ENCODE data around the gene NPIPB12. TPM values are rescaled to one million over a fixed set of nuclear protein-coding genes. Genes with fewer than 3 reads are reported as not detected.
"Not testable (repeated sequence)": the region's sequence is repeated elsewhere in the genome, so short reads cannot be mapped to it uniquely, and the experiment has no call there.

Gene NPIPB12
- polyA plus RNA-seq (2013, experiment 1 of 2): 25.5 TPM
- 26.9 TPM for polyA plus RNA-seq (2013, experiment 2 of 2)

DNA sequence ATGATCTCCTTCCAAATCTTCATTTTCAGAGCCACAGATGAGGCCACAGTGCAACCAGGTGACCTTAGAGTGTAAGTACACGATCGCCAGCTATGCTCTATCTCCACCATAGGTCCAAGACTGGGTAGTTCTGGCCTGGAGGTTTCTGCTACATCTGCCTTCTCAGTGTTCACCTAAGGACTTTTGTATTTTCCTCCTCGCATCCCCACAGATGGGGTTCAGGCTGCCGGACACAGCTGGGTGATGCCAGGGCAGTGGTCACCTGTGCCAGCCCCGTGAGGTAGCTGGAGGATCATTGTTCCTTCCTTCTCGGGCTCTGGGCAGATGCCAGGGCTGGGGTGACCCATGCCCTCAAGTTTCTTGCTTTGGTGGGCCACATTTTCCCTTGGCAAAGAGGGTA, at the start of gene NPIPB12:
Gene NPIPB12, minus strand, starts transcription at position 101 of the 400 bp plus-strand sequence.
- not testable (repeated sequence) for H2AK5ac ChIP-seq (ENCODE audit: low read depth, low read length); DNase-seq (ENCODE audit: low spot score); H3K14ac ChIP-seq (ENCODE audit: low read length); H3K27me3 ChIP-seq (ENCODE audit: control insufficient read depth in 3 of 3, insufficient read depth in 3 of 3, low read depth in 1 of 3, low read length in 3 of 3); H3K4ac ChIP-seq (ENCODE audit: low read length); H3K9ac ChIP-seq (ENCODE audit: low read depth, low read length, poor library complexity); H3K4me1 ChIP-seq (ENCODE audit: control insufficient read depth in 2 of 2, insufficient read depth in 1 of 2, low read depth in 1 of 2, low read length in 2 of 2); H3K27ac ChIP-seq (replicated peaks; ENCODE audit: low read length); H4K8ac ChIP-seq (ENCODE audit: low read depth, low read length); H2BK12ac ChIP-seq (ENCODE audit: low read length); H2AFZ ChIP-seq (ENCODE audit: low read length); H3K4me2 ChIP-seq (ENCODE audit: insufficient read depth, low read length, poor library complexity, severe bottlenecking); H2BK120ac ChIP-seq (ENCODE audit: low read depth, low read length); H3K4me3 ChIP-seq (ENCODE audit: low read length in 2 of 2); H3K23ac ChIP-seq (ENCODE audit: low read depth, low read length, poor library complexity); H3K18ac ChIP-seq (ENCODE audit: low read length); H4K91ac ChIP-seq (ENCODE audit: low read depth, low read length, poor library complexity); H3K79me1 ChIP-seq (ENCODE audit: low read depth, low read length); H3K9me3 ChIP-seq (replicated peaks in 1 of 2; ENCODE audit: control insufficient read depth in 2 of 2, insufficient read depth in 1 of 2, low read depth in 1 of 2, low read length in 2 of 2); H2BK15ac ChIP-seq (ENCODE audit: low read length); H2BK5ac ChIP-seq (ENCODE audit: low read length); H3K36me3 ChIP-seq (replicated peaks in 1 of 2; ENCODE audit: control insufficient read depth in 2 of 2, insufficient read depth in 2 of 2, low read length in 2 of 2)
- WGBS, 2 donors (ENCODE audit: extremely low coverage in 2 of 2, insufficient read length in 2 of 2, insufficient replicate concordance in 1 of 2): no CpG with 5 or more reads among the region's 6 CpGs

DNA sequence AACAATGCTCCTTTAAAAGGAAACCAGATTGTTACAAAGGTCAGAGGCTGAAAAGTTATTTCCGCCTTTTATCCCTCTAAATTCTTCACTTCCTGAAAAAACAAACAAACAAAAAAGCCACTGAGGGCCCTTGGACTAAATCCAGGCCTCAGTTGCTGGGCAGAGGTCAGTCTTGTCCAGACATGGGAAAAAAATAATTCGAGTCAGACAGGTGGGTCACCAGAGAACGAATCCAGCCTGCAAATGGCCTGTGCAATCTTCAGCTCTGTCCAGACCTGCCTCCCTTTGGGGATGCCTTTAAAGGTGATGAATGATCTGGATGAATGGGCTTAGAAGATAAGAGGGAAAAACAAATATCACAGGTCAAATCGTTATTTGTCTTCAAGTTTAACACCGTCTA, 15.3 kb upstream of the NPIPB12 start:
- H3K4me2 ChIP-seq (ENCODE audit: insufficient read depth, low read length, poor library complexity, severe bottlenecking); H3K9ac ChIP-seq (ENCODE audit: low read depth, low read length, poor library complexity); H2BK15ac ChIP-seq (ENCODE audit: low read length); H3K27me3 ChIP-seq (ENCODE audit: control insufficient read depth in 3 of 3, insufficient read depth in 3 of 3, low read depth in 1 of 3, low read length in 3 of 3); H2AK5ac ChIP-seq (ENCODE audit: low read depth, low read length); H3K4me1 ChIP-seq (ENCODE audit: control insufficient read depth in 2 of 2, insufficient read depth in 1 of 2, low read depth in 1 of 2, low read length in 2 of 2); H3K23ac ChIP-seq (ENCODE audit: low read depth, low read length, poor library complexity); H3K9me3 ChIP-seq (replicated peaks in 1 of 2; ENCODE audit: control insufficient read depth in 2 of 2, insufficient read depth in 1 of 2, low read depth in 1 of 2, low read length in 2 of 2); H4K8ac ChIP-seq (ENCODE audit: low read depth, low read length); H3K27ac ChIP-seq (replicated peaks; ENCODE audit: low read length); H3K36me3 ChIP-seq (replicated peaks in 1 of 2; ENCODE audit: control insufficient read depth in 2 of 2, insufficient read depth in 2 of 2, low read length in 2 of 2); H2BK120ac ChIP-seq (ENCODE audit: low read depth, low read length); H2BK12ac ChIP-seq (ENCODE audit: low read length); H3K14ac ChIP-seq (ENCODE audit: low read length); DNase-seq (ENCODE audit: low spot score); H3K79me1 ChIP-seq (ENCODE audit: low read depth, low read length); H3K4ac ChIP-seq (ENCODE audit: low read length); H2AFZ ChIP-seq (ENCODE audit: low read length); H3K4me3 ChIP-seq (ENCODE audit: low read length in 2 of 2); H3K18ac ChIP-seq (ENCODE audit: low read length); H4K91ac ChIP-seq (ENCODE audit: low read depth, low read length, poor library complexity); H2BK5ac ChIP-seq (ENCODE audit: low read length): not testable (repeated sequence)
- no CpG with 5 or more reads among the region's 5 CpGs for WGBS, 2 donors (ENCODE audit: extremely low coverage in 2 of 2, insufficient read length in 2 of 2, insufficient replicate concordance in 1 of 2)

DNA sequence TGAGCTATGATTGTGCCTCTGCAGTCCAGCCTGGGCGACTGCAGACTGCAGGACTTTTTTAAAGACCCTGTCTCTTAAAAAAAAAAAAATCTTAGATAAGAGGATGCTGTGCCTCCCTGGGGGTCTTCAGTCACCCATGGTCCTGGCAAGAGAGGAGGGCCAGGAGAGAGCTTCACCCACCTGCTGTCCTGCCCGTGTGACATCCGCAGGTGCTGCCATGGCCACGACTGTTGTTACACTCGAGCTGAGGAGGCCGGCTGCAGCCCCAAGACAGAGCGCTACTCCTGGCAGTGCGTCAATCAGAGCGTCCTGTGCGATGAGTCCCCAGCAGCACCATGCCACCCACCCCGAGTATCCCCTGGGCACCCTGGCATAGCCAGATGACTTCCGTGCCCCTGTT, 23.9 kb downstream of the NPIPB12 start:
- not testable (repeated sequence) for H3K14ac ChIP-seq (ENCODE audit: low read length); H3K36me3 ChIP-seq (replicated peaks in 1 of 2; ENCODE audit: control insufficient read depth in 2 of 2, insufficient read depth in 2 of 2, low read length in 2 of 2); H3K9ac ChIP-seq (ENCODE audit: low read depth, low read length, poor library complexity); H3K4me2 ChIP-seq (ENCODE audit: insufficient read depth, low read length, poor library complexity, severe bottlenecking); H3K4me3 ChIP-seq (ENCODE audit: low read length in 2 of 2); H2BK5ac ChIP-seq (ENCODE audit: low read length); H3K23ac ChIP-seq (ENCODE audit: low read depth, low read length, poor library complexity); H3K18ac ChIP-seq (ENCODE audit: low read length); H3K27me3 ChIP-seq (ENCODE audit: control insufficient read depth in 3 of 3, insufficient read depth in 3 of 3, low read depth in 1 of 3, low read length in 3 of 3); H3K4ac ChIP-seq (ENCODE audit: low read length); H2BK12ac ChIP-seq (ENCODE audit: low read length); H2BK120ac ChIP-seq (ENCODE audit: low read depth, low read length); H4K91ac ChIP-seq (ENCODE audit: low read depth, low read length, poor library complexity); H2AFZ ChIP-seq (ENCODE audit: low read length); H2BK15ac ChIP-seq (ENCODE audit: low read length); DNase-seq (ENCODE audit: low spot score); H3K79me1 ChIP-seq (ENCODE audit: low read depth, low read length); H2AK5ac ChIP-seq (ENCODE audit: low read depth, low read length); H4K8ac ChIP-seq (ENCODE audit: low read depth, low read length); H3K4me1 ChIP-seq (ENCODE audit: control insufficient read depth in 2 of 2, insufficient read depth in 1 of 2, low read depth in 1 of 2, low read length in 2 of 2); H3K9me3 ChIP-seq (replicated peaks in 1 of 2; ENCODE audit: control insufficient read depth in 2 of 2, insufficient read depth in 1 of 2, low read depth in 1 of 2, low read length in 2 of 2); H3K27ac ChIP-seq (replicated peaks; ENCODE audit: low read length)
- WGBS, 2 donors (ENCODE audit: extremely low coverage in 2 of 2, insufficient read length in 2 of 2, insufficient replicate concordance in 1 of 2): no CpG with 5 or more reads among the region's 12 CpGs

DNA sequence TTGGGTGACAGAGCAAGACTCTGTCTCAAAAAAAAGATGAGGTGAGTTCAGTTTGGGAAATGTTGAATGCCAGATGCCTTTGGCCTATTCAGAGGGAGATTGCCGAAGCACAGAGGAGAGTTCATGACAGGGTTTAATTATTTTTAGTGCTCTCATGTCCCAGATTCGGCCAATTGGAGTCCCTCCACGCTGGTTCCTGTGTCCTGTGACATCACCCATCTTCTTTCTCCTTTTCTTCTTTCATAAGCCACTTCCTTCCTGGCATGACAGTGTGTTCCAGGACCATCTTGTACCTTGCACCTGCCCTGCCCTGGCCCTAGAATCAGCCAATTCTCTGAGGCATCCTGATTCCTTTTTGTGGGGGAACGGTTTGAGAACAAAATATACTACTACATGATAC, 34.1 kb downstream of the NPIPB12 start:
- H3K79me1 ChIP-seq (ENCODE audit: low read depth, low read length); H3K4me3 ChIP-seq (ENCODE audit: low read length in 2 of 2); H4K91ac ChIP-seq (ENCODE audit: low read depth, low read length, poor library complexity); H3K4ac ChIP-seq (ENCODE audit: low read length); H3K27ac ChIP-seq (replicated peaks; ENCODE audit: low read length); H2BK12ac ChIP-seq (ENCODE audit: low read length); DNase-seq (ENCODE audit: low spot score); H3K9me3 ChIP-seq (replicated peaks in 1 of 2; ENCODE audit: control insufficient read depth in 2 of 2, insufficient read depth in 1 of 2, low read depth in 1 of 2, low read length in 2 of 2); H3K4me1 ChIP-seq (ENCODE audit: control insufficient read depth in 2 of 2, insufficient read depth in 1 of 2, low read depth in 1 of 2, low read length in 2 of 2); H4K8ac ChIP-seq (ENCODE audit: low read depth, low read length); H3K18ac ChIP-seq (ENCODE audit: low read length); H3K9ac ChIP-seq (ENCODE audit: low read depth, low read length, poor library complexity); H2AFZ ChIP-seq (ENCODE audit: low read length); H3K36me3 ChIP-seq (replicated peaks in 1 of 2; ENCODE audit: control insufficient read depth in 2 of 2, insufficient read depth in 2 of 2, low read length in 2 of 2); H3K14ac ChIP-seq (ENCODE audit: low read length); H2BK15ac ChIP-seq (ENCODE audit: low read length); H3K4me2 ChIP-seq (ENCODE audit: insufficient read depth, low read length, poor library complexity, severe bottlenecking); H2BK5ac ChIP-seq (ENCODE audit: low read length); H3K23ac ChIP-seq (ENCODE audit: low read depth, low read length, poor library complexity); H2BK120ac ChIP-seq (ENCODE audit: low read depth, low read length); H2AK5ac ChIP-seq (ENCODE audit: low read depth, low read length); H3K27me3 ChIP-seq (ENCODE audit: control insufficient read depth in 3 of 3, insufficient read depth in 3 of 3, low read depth in 1 of 3, low read length in 3 of 3): not testable (repeated sequence)
- no CpG with 5 or more reads among the region's 4 CpGs for WGBS, 2 donors (ENCODE audit: extremely low coverage in 2 of 2, insufficient read length in 2 of 2, insufficient replicate concordance in 1 of 2)
